Left ventricle myocardium inferior (tissue), 1 donor: Measurements from ENCODE around the gene ARL14. TPM values are rescaled to one million over a fixed set of nuclear protein-coding genes. Genes with fewer than 3 reads are reported as not detected.

Experiments used
- DNase-seq: peaks from one replicate; pipeline ENCODE4 v3.0.0-alpha.2; 2020
- H3K27ac ChIP-seq: fragments of 200-600 bp; replicated peaks from 2 replicates; pipeline ENCODE4 v1.8.0; 2021
- H3K27me3 ChIP-seq: fragments of 200-600 bp; 2 replicates; pipeline ENCODE4 v1.8.0; 2021; ENCODE audit warnings: low read depth
- H3K36me3 ChIP-seq: fragments of 200-600 bp; 2 replicates; pipeline ENCODE4 v1.8.0; 2021
- H3K4me1 ChIP-seq: fragments of 200-600 bp; 2 replicates; pipeline ENCODE4 v1.8.0; 2021
- H3K4me3 ChIP-seq: fragments of 200-600 bp; 2 replicates; pipeline ENCODE4 v1.8.0; 2021; ENCODE audit warnings: mild to moderate bottlenecking, moderate library complexity
- H3K9me3 ChIP-seq: fragments of 200-600 bp; replicated peaks from 2 replicates; pipeline ENCODE4 v1.8.0; 2021
- intact Hi-C: fragments of 100-400 bp; cut with micrococcal nuclease; formaldehyde crosslinking; loops from one replicate; pipeline ENCODE4 v1.11.0; 2022
- total RNA-seq: library from RNA; stranded (reverse); fragmentation: NEBNext Ultra II Directional; extraction: Animal tissue kit (Norgen Biotek cat#: 25700); gene quantifications from one replicate; pipeline ENCODE4 v1.2.1, GENCODE V29; 2021
- TF ChIP-seq, protein P1 (sequence below): fragments of 200-600 bp; IDR thresholded peaks from 2 replicates; pipeline ENCODE4 v1.8.0; 2021; ENCODE audit warnings: antibody characterized with exemption, mild to moderate bottlenecking, borderline replicate concordance
- donor health status: DM: no; HTN: yes; CAD: no; lungs with severe emphysema.

ARL14 gene
- total RNA-seq, 1 donor from 2014 or later: not detected

DNA sequence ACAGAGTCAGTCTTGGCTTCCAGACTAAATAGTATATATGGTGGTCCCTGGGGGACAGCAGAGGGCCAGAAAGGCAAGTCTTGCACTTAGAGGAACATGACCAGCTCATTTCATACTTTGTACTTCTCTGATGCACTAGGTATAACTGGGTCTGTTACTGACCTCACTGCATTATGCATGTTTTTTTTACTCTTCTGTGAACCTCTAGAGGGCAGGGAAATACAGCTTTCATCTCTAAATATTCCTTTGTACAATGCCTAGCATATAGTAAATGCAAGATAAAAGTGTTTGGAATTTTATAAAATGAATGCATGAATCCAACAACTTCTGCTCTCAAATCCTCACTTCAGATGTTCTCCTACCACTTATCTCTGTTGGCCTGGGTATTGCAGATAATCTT, 23.4 kb upstream of the ARL14 start:
- intact Hi-C loops: no loop called here
- H3K36me3 ChIP-seq: no peaks in the 10 kb centered on the region
- H3K27me3 ChIP-seq: no peaks in the 10 kb centered on the region
- H3K9me3 ChIP-seq: no peaks in the 10 kb centered on the region
- no peak for DNase-seq
- no peak overlapping the region for H3K4me3 ChIP-seq
- H3K27ac ChIP-seq: no peak overlapping the region
- TF ChIP-seq, protein P1, sequence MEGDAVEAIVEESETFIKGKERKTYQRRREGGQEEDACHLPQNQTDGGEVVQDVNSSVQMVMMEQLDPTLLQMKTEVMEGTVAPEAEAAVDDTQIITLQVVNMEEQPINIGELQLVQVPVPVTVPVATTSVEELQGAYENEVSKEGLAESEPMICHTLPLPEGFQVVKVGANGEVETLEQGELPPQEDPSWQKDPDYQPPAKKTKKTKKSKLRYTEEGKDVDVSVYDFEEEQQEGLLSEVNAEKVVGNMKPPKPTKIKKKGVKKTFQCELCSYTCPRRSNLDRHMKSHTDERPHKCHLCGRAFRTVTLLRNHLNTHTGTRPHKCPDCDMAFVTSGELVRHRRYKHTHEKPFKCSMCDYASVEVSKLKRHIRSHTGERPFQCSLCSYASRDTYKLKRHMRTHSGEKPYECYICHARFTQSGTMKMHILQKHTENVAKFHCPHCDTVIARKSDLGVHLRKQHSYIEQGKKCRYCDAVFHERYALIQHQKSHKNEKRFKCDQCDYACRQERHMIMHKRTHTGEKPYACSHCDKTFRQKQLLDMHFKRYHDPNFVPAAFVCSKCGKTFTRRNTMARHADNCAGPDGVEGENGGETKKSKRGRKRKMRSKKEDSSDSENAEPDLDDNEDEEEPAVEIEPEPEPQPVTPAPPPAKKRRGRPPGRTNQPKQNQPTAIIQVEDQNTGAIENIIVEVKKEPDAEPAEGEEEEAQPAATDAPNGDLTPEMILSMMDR: no peak
- H3K4me1 ChIP-seq: no peaks in the 10 kb centered on the region

DNA sequence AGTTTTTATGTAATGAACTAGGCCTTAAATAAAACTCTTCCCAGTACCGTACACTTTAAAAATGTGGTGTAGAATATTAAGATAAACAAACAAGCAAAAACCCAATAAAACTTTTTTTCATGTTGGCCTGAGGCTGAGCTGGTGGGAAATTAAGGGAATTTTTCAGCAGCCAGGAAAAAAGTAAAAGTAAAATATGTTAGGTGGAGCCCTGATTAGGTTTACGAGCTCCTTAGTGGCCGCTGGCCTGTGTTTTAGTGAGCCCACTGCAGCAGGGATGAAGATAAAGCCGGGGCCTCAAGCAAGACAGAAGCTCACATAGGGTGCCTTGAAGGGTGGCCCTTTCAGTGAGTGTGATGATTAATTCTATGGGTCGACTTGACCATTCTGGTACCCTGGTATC, 16.1 kb upstream of the ARL14 start:
- Histone ChIP-seq H3K4me1 (no peaks in the 10 kb centered on the region), H3K4me3 (no peak overlapping the region), H3K27ac (no peak overlapping the region), H3K27me3 (no peaks in the 10 kb centered on the region), H3K9me3 (no peaks in the 10 kb centered on the region), H3K36me3 (no peaks in the 10 kb centered on the region)
- no peak for DNase-seq
- TF ChIP-seq, protein P1: no peak
- intact Hi-C loops: no loop called here

DNA sequence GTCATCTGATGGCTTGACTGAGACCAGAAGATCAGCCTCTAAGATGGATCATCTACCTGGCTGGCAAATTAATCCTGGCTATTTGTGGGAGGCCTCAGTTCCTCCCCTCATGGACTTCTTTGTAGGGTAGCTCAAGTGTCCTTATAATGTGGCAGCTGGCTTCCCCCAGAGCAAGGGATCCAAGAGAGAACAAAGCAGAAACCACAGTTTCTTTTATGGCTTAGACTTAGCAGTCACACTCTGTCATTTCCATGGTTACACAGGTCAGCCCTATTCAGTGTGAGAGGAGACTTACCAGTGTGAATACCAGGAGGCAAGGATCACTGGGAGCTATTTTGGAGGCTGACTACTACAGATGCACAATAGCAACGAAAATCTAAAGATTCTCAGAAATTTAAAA, 15.3 kb upstream of the ARL14 start:
- no peaks in the 10 kb centered on the region for H3K36me3 ChIP-seq
- no peaks in the 10 kb centered on the region for H3K4me1 ChIP-seq
- no peaks in the 10 kb centered on the region for H3K27me3 ChIP-seq
- TF ChIP-seq, protein P1: no peak
- intact Hi-C loops: no loop called here
- no peak overlapping the region for H3K27ac ChIP-seq
- DNase-seq: no peak
- H3K9me3 ChIP-seq: no peaks in the 10 kb centered on the region
- no peak overlapping the region for H3K4me3 ChIP-seq

GRCh38 chr3:160665231-160665630, 11.7 kb upstream of the ARL14 start:
- no peak for DNase-seq
- Histone ChIP-seq H3K36me3 (no peaks in the 10 kb centered on the region), H3K27ac (no peak overlapping the region), H3K9me3 (no peaks in the 10 kb centered on the region), H3K27me3 (no peaks in the 10 kb centered on the region), H3K4me3 (no peak overlapping the region), H3K4me1 (no peaks in the 10 kb centered on the region)
- intact Hi-C loops: no loop called here
- TF ChIP-seq, protein P1: no peak

GRCh38 chr3:160665784-160666526, 11.0 kb upstream of the ARL14 start:
- TF ChIP-seq, protein P1: no peak
- intact Hi-C loops: no loop called here
- H3K27ac ChIP-seq: no peak overlapping the region
- DNase-seq: no peak
- H3K9me3 ChIP-seq: no peaks in the 10 kb centered on the region
- H3K36me3 ChIP-seq: no peaks in the 10 kb centered on the region
- H3K27me3 ChIP-seq: no peaks in the 10 kb centered on the region
- no peaks in the 10 kb centered on the region for H3K4me1 ChIP-seq
- H3K4me3 ChIP-seq: no peak overlapping the region
